ENCODE results near the gene C12orf57.
A peak's percentile ranks its signal among the peaks of the same experiment; 100 is the strongest.

C12orf57 gene

GRCh38 chr12:6955108-6956020 is 11.5 kb downstream of the C12orf57 start:
- no peak for DNase-seq

GRCh38 chr12:6956021-6956727 is 12.4 kb downstream of the C12orf57 start:
- no peak for DNase-seq

GRCh38 chr12:6957151-6957701 is 13.4 kb downstream of the C12orf57 start:
- DNase-seq: no peak

GRCh38 chr12:6957741-6958608 is 14.2 kb downstream of the C12orf57 start:
- DNase-seq: no peak

- DNase-seq: no peak
Observed at GRCh38 chr12:6958609-6959057, 14.8 kb downstream of the C12orf57 start.

- no peak for DNase-seq
Observed at GRCh38 chr12:6959058-6959804, 15.4 kb downstream of the C12orf57 start.

- no peak for DNase-seq
Observed at GRCh38 chr12:6959805-6960592, 16.2 kb downstream of the C12orf57 start.

- DNase-seq: no peak
Observed at GRCh38 chr12:6960593-6961277, 16.9 kb downstream of the C12orf57 start.

GRCh38 chr12:6961278-6961694 is 17.5 kb downstream of the C12orf57 start:
- no peak for DNase-seq

GRCh38 chr12:6961695-6962284 is 18.0 kb downstream of the C12orf57 start:
- DNase-seq: peak; percentile 48

GRCh38 chr12:6962285-6963015 is 18.6 kb downstream of the C12orf57 start:
- peak; percentile 44 for DNase-seq

GRCh38 chr12:6963016-6963731 is 19.4 kb downstream of the C12orf57 start:
- DNase-seq: no peak

GRCh38 chr12:6963791-6964413 is 20.1 kb downstream of the C12orf57 start:
- DNase-seq: no peak

- DNase-seq: no peak
Observed at GRCh38 chr12:6964605-6965025, 20.8 kb downstream of the C12orf57 start.

- no peak for DNase-seq
Observed at GRCh38 chr12:6965026-6965661, 21.3 kb downstream of the C12orf57 start.

GRCh38 chr12:6965714-6966113 is 21.9 kb downstream of the C12orf57 start:
- no peak for DNase-seq

- DNase-seq: no peak
Observed at GRCh38 chr12:6966351-6966750, 22.5 kb downstream of the C12orf57 start.
